GM19193 (cell line): ENCODE measurements around the gene FBXW10.
"Not testable (repeated sequence)": the region's sequence is repeated elsewhere in the genome, so short reads cannot be mapped to it uniquely, and the experiment has no call there.

Source experiments
- POLR2A ChIP-seq: IDR thresholded peaks from 4 replicates; pipeline ENCODE4 v1.6.1; 2011; ENCODE audit not compliant: insufficient read depth, insufficient read length; ENCODE audit errors: extremely low read depth

FBXW10 gene, protein sequence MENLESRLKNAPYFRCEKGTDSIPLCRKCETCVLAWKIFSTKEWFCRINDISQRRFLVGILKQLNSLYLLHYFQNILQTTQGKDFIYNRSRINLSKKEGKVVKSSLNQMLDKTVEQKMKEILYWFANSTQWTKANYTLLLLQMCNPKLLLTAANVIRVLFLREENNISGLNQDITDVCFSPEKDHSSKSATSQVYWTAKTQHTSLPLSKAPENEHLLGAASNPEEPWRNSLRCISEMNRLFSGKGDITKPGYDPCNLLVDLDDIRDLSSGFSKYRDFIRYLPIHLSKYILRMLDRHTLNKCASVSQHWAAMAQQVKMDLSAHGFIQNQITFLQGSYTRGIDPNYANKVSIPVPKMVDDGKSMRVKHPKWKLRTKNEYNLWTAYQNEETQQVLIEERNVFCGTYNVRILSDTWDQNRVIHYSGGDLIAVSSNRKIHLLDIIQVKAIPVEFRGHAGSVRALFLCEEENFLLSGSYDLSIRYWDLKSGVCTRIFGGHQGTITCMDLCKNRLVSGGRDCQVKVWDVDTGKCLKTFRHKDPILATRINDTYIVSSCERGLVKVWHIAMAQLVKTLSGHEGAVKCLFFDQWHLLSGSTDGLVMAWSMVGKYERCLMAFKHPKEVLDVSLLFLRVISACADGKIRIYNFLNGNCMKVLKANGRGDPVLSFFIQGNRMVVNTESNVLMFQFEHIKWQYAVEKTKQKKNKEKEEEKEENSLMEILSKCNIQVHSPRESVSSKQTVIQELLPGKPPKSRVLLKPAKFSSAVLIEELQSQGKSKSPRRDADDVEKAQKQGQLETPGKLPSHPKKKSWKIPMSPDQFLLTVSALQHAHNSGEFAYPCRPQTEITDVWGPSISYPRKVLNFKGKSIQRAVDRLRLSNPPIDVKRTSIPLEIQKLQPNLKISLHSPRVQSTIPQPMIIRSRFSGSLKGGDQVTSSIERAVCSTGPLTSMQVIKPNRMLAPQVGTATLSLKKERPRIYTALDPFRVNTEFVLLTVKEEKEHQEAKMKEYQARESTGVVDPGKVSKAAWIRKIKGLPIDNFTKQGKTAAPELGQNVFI

DNA sequence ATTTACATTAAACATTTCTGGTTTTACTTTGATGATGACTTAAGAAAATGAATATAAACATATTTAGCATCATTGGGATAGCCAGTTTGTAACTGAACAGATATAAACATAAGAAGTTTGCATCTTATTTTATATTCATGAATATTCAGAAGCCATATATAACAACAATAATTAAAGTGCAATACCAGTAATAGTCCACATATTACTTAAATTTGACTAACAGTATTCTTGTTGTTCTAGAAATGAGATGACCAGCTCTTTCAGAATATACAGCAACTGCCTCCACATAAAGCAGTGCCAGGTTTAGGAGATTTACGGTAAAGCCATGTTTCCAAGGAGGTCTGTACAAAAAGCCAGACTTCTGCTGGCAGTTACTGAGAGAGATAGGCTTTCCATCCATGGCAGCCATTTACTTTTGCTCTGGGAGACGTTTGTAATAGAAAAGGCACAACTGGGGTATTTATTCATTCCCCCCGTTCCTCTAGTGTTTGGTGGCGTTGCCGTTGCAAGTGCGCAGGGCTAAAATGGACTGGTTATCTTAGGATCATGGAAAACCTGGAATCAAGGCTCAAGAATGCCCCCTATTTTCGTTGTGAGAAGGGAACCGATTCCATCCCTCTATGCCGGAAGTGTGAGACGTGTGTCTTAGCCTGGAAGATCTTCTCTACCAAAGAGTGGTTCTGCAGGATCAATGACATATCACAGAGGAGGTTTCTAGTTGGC lies at the start of gene FBXW10:
Gene FBXW10 (plus strand): TSS at position 356 of the 723 bp plus-strand sequence. CDS start 191 bp downstream, at position 547.
- TF ChIP-seq POLR2A = not testable (repeated sequence)

DNA sequence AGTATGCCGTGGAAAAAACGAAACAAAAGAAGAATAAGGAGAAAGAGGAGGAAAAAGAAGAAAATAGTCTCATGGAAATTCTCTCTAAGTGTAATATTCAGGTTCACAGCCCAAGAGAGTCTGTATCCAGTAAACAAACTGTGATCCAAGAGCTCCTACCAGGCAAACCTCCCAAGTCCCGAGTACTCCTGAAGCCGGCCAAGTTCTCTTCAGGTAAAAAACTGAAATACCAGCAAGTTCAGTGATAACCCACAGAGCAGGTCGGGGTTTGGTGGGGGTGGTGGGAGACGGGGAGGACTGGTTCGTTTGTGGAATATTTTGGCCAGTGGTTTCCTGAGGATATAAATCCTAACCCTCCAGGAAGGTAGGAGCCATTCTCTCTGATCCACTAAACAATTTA lies 28.6 kb downstream of the FBXW10 start:
- no peak for TF ChIP-seq POLR2A

DNA sequence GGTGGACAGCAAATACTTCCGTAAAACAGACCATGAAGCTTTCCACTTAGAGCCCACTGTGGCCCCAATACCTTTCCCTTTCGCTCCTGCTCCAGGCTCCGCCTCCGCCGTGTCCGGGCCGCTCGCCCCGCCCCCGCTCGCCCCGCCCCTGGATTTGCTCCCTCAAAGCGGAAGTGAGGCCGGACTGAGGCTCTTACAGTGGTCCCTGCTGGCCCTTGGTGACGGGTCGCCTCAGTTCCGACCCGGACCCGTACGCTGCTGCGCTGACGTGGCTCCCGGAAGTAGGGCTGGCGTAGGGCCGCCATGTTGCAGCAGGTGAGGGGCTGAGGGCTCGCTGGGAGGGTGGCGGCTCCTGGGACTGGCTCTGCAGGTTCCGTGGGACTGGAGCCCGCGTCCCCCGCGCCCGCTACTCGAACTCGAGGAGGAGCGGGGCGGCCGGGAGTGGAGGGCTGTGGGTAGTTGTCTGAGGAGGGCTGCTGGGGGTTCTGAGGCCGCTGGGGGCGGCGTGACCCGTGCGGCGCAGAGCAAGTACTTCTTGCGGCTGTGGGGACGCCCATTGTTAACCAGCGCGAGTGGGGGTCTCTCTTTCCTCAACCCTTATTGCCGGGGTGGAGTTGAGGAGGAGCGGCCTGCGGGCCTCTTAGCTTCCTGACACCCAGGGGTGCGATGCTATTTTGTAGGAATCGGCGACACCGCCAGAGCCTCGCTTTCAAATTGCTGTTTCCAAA lies 37.3 kb downstream of the FBXW10 start, which contains the start of gene TVP23B:
Gene TVP23B (plus strand): TSS at position 193 of the 728 bp plus-strand sequence. CDS start 111 bp downstream, at position 304.
- TF ChIP-seq POLR2A = peak; percentile 56
